Activated CD4-positive, alpha-beta T cell treated with anti-CD3 and anti-CD28 coated beads, Interleukin-2, amount 10 ng/mL, durations not matched to agents 7 days and 5 days (primary cell): ENCODE measurements around the gene DNAH14. TPM values are rescaled to one million over a fixed set of nuclear protein-coding genes. Genes with fewer than 3 reads are reported as not detected.

Experiments
- CTCF ChIA-PET: fragments of 350-600 bp; sonication (Branson Sonifier 250); formaldehyde crosslinking; loops from one replicate; lab custom pipeline; 2021; ENCODE audit warnings: antibody characterized with exemption; lab: Charles Lee
- POLR2A ChIA-PET: fragments of 350-600 bp; sonication (Branson Sonifier 250); formaldehyde crosslinking; loops from one replicate; lab custom pipeline; 2021; ENCODE audit warnings: antibody characterized with exemption; lab: Charles Lee
- DNase-seq: peaks from one replicate; pipeline ENCODE4 v3.0.0-alpha.2; 2020
- H3K27ac Mint-ChIP-seq: one replicate; pipeline ENCODE4 v1.8.0; 2021; ENCODE audit warnings: mild to moderate bottlenecking, moderate library complexity, mixed read lengths
- H3K27me3 Mint-ChIP-seq: one replicate; pipeline ENCODE4 v1.8.0; 2021; ENCODE audit warnings: mixed read lengths
- H3K36me3 Mint-ChIP-seq: one replicate; pipeline ENCODE4 v1.8.0; 2021; ENCODE audit warnings: low read depth, mixed read lengths
- H3K4me1 Mint-ChIP-seq: one replicate; pipeline ENCODE4 v1.8.0; 2021; ENCODE audit warnings: mixed read lengths
- H3K4me3 Mint-ChIP-seq: one replicate; pipeline ENCODE4 v1.8.0; 2021; ENCODE audit warnings: mild to moderate bottlenecking, moderate library complexity, mixed read lengths
- H3K9me3 Mint-ChIP-seq: one replicate; pipeline ENCODE4 v1.8.0; 2021; ENCODE audit warnings: mixed read lengths
- total RNA-seq, 2 experiments: library from RNA; stranded (reverse); gene quantifications; one replicate each; pipeline ENCODE4 v1.2.3, GENCODE V29; 2021

The DNAH14 gene
- total RNA-seq, 2 experiments from 2014 or later: 0.40 to 0.82 TPM

DNA sequence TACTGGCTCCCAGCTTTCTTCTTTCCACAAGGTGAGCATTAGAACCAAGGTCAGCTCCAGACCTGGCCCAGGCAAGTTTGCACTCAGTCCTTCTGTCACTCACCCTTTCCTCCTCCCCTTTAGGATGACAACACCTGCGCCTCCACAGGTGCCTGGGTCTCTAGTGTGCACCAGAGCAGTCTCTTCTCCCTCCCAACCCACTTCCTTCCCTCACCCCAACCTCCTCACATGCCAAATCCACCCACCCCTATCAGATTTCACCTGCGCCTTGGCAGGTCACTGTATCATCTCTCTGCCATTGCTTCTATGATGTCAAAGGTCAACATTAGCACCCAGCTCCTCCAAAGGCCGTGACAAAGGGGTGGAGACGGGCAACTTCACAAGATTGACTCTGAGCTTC, 460.4 kb downstream of the DNAH14 start:
- Mint-ChIP-seq H3K4me3 (no peak overlapping the region), H3K4me1 (peaks cover 10% of the 10 kb centered on the region), H3K36me3 (peaks cover 9% of the 10 kb centered on the region), H3K27ac (no peak overlapping the region), H3K27me3 (no peaks in the 10 kb centered on the region), H3K9me3 (no peaks in the 10 kb centered on the region)
- ChIA-PET POLR2A (no interaction called here), CTCF (interaction anchor here (1.0 to 1.6 kb wide), 2 partner anchors 8 to 12 kb away, joined by 3 to 5 read pairs; no protein-coding TSS in a partner anchor)
- no peak for DNase-seq

DNA sequence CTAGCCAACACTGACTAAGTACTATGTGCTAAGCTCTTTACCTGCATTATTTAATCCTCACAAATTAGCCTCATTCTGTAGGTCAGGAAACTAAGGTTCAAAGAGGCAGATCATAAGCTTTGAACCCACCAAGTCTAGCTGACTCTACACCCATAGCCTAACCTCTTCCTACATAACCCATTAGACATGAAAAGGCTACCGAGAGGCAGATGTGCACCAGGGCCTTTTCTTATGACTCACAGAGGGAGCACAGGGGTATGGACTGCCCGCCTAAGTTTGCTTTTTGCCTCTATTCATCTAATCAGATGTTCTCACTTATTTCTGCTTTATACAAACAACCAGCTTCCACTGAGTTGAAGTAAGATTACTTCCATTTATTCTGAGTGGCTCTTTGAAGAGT, 466.9 kb downstream of the DNAH14 start:
- peaks cover 8% of the 10 kb centered on the region for H3K4me1 Mint-ChIP-seq
- H3K4me3 Mint-ChIP-seq: no peak overlapping the region
- peak overlapping the region; percentile 31 for H3K27ac Mint-ChIP-seq
- DNase-seq: no peak
- ChIA-PET CTCF (no interaction called here), POLR2A (interaction anchor here (0.6 kb wide), 1 partner anchor 658 kb away, joined by 3 read pairs; no protein-coding TSS in a partner anchor)
- peaks cover 55% of the 10 kb centered on the region for H3K36me3 Mint-ChIP-seq
- no peaks in the 10 kb centered on the region for H3K9me3 Mint-ChIP-seq
- no peaks in the 10 kb centered on the region for H3K27me3 Mint-ChIP-seq

DNA sequence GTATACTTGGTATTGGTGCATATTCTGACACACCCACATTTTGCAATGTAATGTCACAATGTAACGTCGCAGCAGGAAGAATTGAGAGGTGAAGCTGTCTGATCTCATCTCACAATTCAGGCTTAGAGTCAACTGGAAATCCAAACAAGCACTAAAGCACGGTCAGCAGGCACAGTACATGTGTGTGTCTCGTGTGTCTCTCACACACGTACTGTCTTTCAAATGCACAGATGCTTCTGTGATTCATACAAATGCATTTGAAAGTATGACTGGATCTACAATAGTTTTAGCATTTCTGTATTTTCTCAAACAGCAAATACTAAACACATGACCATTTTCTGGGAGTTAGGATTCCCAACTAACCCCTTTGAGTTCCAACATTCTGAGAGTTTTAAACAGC, 471.5 kb downstream of the DNAH14 start:
- no peaks in the 10 kb centered on the region for H3K27me3 Mint-ChIP-seq
- no peaks in the 10 kb centered on the region for H3K9me3 Mint-ChIP-seq
- peaks cover 78% of the 10 kb centered on the region for H3K36me3 Mint-ChIP-seq
- ChIA-PET CTCF (interaction anchor here (0.6 to 1.4 kb wide), 2 partner anchors 13 to 24 kb away, joined by 4 to 7 read pairs; no protein-coding TSS in a partner anchor), POLR2A (no interaction called here)
- H3K4me3 Mint-ChIP-seq: no peak overlapping the region
- no peak overlapping the region for H3K27ac Mint-ChIP-seq
- peaks cover 8% of the 10 kb centered on the region for H3K4me1 Mint-ChIP-seq
- no peak for DNase-seq

- CTCF ChIA-PET: interaction anchor here (0.8 kb wide), 1 partner anchor 17 kb away, joined by 3 read pairs; no protein-coding TSS in a partner anchor
- POLR2A ChIA-PET: no interaction called here
These were observed 477.7 kb downstream of the DNAH14 start for GRCh38 chr1:225406976-225407725.

DNA sequence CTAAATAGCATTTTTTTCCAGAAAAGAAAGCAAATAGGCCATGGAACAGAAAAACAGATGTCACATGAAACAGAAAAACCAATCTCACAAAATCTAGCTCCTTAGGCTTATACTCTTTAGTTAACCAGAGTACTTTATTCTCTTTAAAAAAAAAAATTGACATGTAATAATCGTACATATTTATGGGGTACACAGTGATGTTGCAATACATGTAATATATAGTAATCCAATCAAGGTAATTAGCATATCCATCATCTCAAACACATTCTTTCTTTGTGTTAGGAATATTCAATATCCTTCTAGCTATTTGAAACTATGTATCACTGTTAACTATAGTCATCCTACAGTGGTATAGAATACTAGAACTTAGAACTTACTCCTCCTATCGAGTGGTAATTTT, 478.3 kb downstream of the DNAH14 start:
- peaks cover 81% of the 10 kb centered on the region for H3K36me3 Mint-ChIP-seq
- no peaks in the 10 kb centered on the region for H3K27me3 Mint-ChIP-seq
- CTCF ChIA-PET: no interaction called here
- POLR2A ChIA-PET: no interaction called here
- H3K9me3 Mint-ChIP-seq: no peaks in the 10 kb centered on the region
- H3K4me3 Mint-ChIP-seq: no peak overlapping the region
- H3K4me1 Mint-ChIP-seq: peaks cover 2% of the 10 kb centered on the region
- no peak for DNase-seq
- H3K27ac Mint-ChIP-seq: no peak overlapping the region

More at GRCh38 chr1:225406976-225407725, 477.7 kb downstream of the DNAH14 start:
- H3K4me1 Mint-ChIP-seq: peaks cover 2% of the 10 kb centered on the region
- DNase-seq: no peak
- peaks cover 75% of the 10 kb centered on the region for H3K36me3 Mint-ChIP-seq
- H3K9me3 Mint-ChIP-seq: no peaks in the 10 kb centered on the region
- no peaks in the 10 kb centered on the region for H3K27me3 Mint-ChIP-seq
- H3K27ac Mint-ChIP-seq: no peak overlapping the region
- no peak overlapping the region for H3K4me3 Mint-ChIP-seq

DNA sequence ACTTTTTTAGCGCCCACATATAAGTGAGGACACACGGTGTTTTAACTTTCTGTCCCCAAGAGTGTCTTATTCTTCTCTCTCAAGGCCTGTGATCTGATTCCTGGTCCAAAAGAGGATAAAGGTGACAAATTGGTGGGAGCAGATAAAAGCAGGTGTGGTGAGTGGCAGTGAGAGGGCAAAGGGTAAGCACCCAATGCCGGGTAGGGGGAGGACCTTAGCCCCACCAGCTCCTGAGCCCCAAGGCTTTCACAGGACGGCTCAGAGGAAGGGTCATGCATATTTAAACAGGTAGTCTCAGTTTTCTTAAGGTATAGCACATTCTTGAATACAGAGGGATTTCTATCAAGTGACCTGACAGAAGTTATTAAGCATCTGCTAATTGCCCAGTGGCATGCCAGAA, 478.8 kb downstream of the DNAH14 start:
- no peak for DNase-seq
- ChIA-PET CTCF (interaction anchor here (1.0 kb wide), 1 partner anchor 17 kb away, joined by 3 read pairs; no protein-coding TSS in a partner anchor), POLR2A (no interaction called here)
- H3K4me3 Mint-ChIP-seq: no peak overlapping the region
- peaks cover 80% of the 10 kb centered on the region for H3K36me3 Mint-ChIP-seq
- no peak overlapping the region for H3K27ac Mint-ChIP-seq
- no peaks in the 10 kb centered on the region for H3K27me3 Mint-ChIP-seq
- H3K9me3 Mint-ChIP-seq: no peaks in the 10 kb centered on the region
- H3K4me1 Mint-ChIP-seq: peaks cover 2% of the 10 kb centered on the region

DNA sequence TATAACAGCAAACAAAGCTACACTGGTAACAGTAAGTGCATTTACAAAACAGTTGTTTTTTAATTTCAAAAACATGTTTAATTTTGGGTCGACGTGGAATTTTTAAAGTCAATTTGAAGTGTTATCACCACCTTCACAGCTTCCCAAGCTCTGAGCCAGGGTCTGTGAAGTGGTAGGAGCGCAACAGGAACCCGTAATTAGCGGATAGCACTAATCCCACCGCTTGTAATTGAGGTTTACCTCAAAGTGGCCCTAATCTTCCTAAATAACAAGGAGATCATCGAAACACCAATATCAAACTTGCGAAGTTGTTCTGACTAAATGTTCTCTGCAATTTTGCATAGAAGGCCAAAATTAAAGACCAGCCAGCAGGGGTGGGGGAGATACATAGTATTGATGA, 479.6 kb downstream of the DNAH14 start:
- Mint-ChIP-seq H3K27ac (peak overlapping the region; percentile 11), H3K4me1 (peaks cover 2% of the 10 kb centered on the region), H3K9me3 (no peaks in the 10 kb centered on the region), H3K4me3 (no peak overlapping the region), H3K36me3 (peaks cover 72% of the 10 kb centered on the region), H3K27me3 (no peaks in the 10 kb centered on the region)
- CTCF ChIA-PET: interaction anchor here (1.0 kb wide), 1 partner anchor 16 kb away, joined by 3 read pairs; no protein-coding TSS in a partner anchor
- POLR2A ChIA-PET: no interaction called here
- no peak for DNase-seq

DNA sequence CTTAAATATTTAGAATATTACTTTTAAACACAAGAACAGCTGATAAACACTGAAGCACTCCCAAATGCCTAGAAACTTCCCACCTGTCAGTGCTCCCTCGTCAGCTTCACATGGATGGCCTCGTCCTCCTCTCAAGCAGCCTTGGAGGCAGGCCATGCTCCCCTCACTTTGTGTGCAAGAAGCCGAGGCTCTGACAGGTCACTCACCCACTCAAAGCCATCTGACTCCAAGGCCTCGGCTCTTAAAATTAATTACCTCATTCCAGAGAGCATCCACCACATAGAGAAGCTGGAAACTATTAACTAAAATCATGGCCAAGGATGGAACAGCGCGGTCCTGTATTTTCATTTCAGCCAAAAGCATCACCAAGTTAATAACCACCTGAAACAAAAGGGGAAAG, 480.6 kb downstream of the DNAH14 start:
- H3K4me1 Mint-ChIP-seq: peaks cover 7% of the 10 kb centered on the region
- H3K4me3 Mint-ChIP-seq: no peak overlapping the region
- POLR2A ChIA-PET: no interaction called here
- no peak for DNase-seq
- peaks cover 75% of the 10 kb centered on the region for H3K36me3 Mint-ChIP-seq
- no peaks in the 10 kb centered on the region for H3K27me3 Mint-ChIP-seq
- no peaks in the 10 kb centered on the region for H3K9me3 Mint-ChIP-seq
- CTCF ChIA-PET: no interaction called here
- H3K27ac Mint-ChIP-seq: no peak overlapping the region

GRCh38 chr1:225412321-225412720, 482.8 kb downstream of the DNAH14 start:
- no peak overlapping the region for H3K4me3 Mint-ChIP-seq
- H3K27ac Mint-ChIP-seq: no peak overlapping the region
- peaks cover 71% of the 10 kb centered on the region for H3K36me3 Mint-ChIP-seq
- ChIA-PET CTCF (no interaction called here), POLR2A (no interaction called here)
- DNase-seq: no peak
- H3K9me3 Mint-ChIP-seq: no peaks in the 10 kb centered on the region
- H3K27me3 Mint-ChIP-seq: no peaks in the 10 kb centered on the region
- H3K4me1 Mint-ChIP-seq: peaks cover 7% of the 10 kb centered on the region

- H3K9me3 Mint-ChIP-seq: no peaks in the 10 kb centered on the region
- peaks cover 71% of the 10 kb centered on the region for H3K36me3 Mint-ChIP-seq
- POLR2A ChIA-PET: no interaction called here
- H3K27ac Mint-ChIP-seq: no peak overlapping the region
- DNase-seq: no peak
- peaks cover 10% of the 10 kb centered on the region for H3K4me1 Mint-ChIP-seq
- H3K27me3 Mint-ChIP-seq: no peaks in the 10 kb centered on the region
- CTCF ChIA-PET: no interaction called here
- no peak overlapping the region for H3K4me3 Mint-ChIP-seq
These were observed 483.4 kb downstream of the DNAH14 start for GRCh38 chr1:225412803-225413351.

- ChIA-PET POLR2A (no interaction called here), CTCF (interaction anchor here (0.9 to 1.0 kb wide), 2 partner anchors 11 to 26 kb away, joined by 3 read pairs; no protein-coding TSS in a partner anchor)
- peaks cover 73% of the 10 kb centered on the region for H3K36me3 Mint-ChIP-seq
- H3K27me3 Mint-ChIP-seq: no peaks in the 10 kb centered on the region
- no peak overlapping the region for H3K4me3 Mint-ChIP-seq
- H3K9me3 Mint-ChIP-seq: no peaks in the 10 kb centered on the region
- peaks cover 11% of the 10 kb centered on the region for H3K4me1 Mint-ChIP-seq
- no peak for DNase-seq
- no peak overlapping the region for H3K27ac Mint-ChIP-seq
These were observed 484.4 kb downstream of the DNAH14 start for GRCh38 chr1:225413708-225414375.

DNA sequence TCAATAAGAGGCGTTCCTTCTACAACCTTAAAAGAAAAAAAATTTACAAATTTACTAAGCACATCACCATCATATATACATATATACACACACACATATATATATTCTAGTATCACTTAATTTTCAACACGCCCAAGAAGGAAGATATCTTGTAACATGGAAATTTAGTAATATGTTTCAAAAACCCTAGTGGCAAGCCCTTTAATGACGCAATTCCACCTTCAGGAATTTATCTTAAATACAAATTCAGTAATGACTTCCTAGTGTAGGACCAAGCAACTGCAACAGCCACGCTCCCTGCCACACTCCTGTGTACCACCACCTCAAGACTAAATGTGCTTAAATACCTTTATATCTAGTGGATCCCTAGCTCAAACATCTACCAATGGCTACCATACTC, 485.8 kb downstream of the DNAH14 start:
- H3K27ac Mint-ChIP-seq: no peak overlapping the region
- peaks cover 72% of the 10 kb centered on the region for H3K36me3 Mint-ChIP-seq
- CTCF ChIA-PET: interaction anchor here (0.7 to 1.0 kb wide), 2 partner anchors 28 to 59 kb away, joined by 3 read pairs; no protein-coding TSS in a partner anchor
- H3K27me3 Mint-ChIP-seq: no peaks in the 10 kb centered on the region
- H3K4me3 Mint-ChIP-seq: no peak overlapping the region
- H3K4me1 Mint-ChIP-seq: peaks cover 13% of the 10 kb centered on the region
- H3K9me3 Mint-ChIP-seq: no peaks in the 10 kb centered on the region
- POLR2A ChIA-PET: no interaction called here
- no peak for DNase-seq
